Cardiac septum (tissue), 1 donor: ENCODE data around the gene LBH. TPM values are rescaled to one million over a fixed set of nuclear protein-coding genes. Genes with fewer than 3 reads are reported as not detected.

Experiments
- DNase-seq: peaks from one replicate; pipeline ENCODE4 v3.0.0-alpha.2; 2020; ENCODE audit warnings: low spot score
- intact Hi-C: fragments of 100-400 bp; cut with DNase I; formaldehyde crosslinking; loops from one replicate; pipeline ENCODE4 v1.14.0; 2022
- total RNA-seq: library from RNA; stranded (reverse); fragmentation: NEBNext Ultra II Directional; extraction: Animal tissue kit (Norgen Biotek cat#: 25700); gene quantifications from one replicate; pipeline ENCODE4 v1.2.1, GENCODE V29; 2021
- donor health status: DM: no; HTN: no; CAD: no.

Gene LBH
- total RNA-seq, 1 donor from 2014 or later: 208 TPM

DNA sequence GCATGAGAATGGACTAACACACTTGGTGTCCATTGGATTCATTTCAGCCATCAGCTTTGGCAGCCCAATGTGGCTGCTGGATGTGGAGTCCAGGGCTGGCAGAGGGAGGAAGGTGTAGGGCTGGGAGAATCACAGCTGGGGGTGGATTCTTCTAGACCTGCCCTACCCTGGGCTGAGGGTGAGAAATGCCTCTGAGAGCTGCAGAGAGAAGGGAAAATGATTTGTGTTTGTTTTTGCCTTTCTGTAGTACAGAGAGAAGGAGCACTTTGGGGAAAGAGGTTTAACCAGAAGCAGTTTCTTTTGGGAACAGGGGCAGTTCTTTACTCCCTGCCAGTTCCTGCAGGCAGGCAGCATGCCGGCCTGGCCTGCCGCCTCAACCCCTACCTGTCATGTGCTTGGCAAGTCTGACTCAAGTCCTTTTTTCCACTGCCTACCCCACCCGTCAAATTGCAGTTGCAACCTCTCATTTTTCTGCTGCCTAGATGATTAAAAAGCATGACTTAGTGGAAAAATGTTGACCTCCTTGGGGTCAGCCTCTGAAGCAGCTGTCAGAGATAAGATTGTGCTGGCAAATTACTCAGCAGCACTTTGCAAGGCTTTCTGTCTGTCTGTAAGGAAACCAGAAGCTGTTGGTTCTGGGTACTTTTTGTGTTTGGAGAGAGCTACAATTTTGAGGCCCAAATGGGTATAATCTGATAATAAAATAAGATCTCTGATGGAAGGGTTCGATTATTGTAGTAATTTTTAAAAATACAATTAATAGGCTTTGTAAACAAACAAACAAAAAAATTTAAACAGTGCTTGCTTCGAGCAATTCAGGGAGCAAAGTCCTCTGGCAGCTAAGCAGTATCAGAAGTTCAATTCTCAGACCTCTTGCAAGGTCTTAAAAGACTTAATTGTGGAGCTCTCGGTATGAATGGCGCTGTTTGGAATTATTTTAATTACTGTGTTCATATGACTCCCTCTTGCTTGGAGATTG, 21.7 kb downstream of the LBH start:
- peak; percentile 77 for DNase-seq
- intact Hi-C loops: no loop called here

- intact Hi-C loops: no loop called here
- DNase-seq: peak; percentile 47
Measured at GRCh38 chr2:30253873-30254684, 22.7 kb downstream of the LBH start.

- intact Hi-C loops: no loop called here
- no peak for DNase-seq
Measured at GRCh38 chr2:30254685-30255001, 23.3 kb downstream of the LBH start.

DNA sequence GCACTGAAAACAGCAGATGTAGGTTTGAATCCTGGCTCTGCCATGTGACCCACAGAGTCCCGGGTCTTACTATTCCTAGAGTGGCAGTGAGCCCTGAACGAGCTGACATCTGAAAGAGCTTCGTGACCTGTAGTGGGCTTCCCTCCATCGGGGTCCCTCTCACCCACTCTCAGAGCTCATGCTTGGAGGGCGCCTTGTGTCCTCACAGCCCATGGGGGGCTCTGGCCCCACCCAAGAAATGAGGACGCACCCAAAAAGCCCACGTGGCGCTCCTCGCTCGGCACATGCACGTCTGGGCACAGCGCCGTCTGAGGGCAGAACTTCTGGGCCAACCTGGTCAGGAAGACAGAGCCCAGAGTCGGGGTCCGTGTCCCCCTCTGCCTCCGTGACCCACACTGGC, 23.7 kb downstream of the LBH start:
- intact Hi-C loops: no loop called here
- no peak for DNase-seq

DNA sequence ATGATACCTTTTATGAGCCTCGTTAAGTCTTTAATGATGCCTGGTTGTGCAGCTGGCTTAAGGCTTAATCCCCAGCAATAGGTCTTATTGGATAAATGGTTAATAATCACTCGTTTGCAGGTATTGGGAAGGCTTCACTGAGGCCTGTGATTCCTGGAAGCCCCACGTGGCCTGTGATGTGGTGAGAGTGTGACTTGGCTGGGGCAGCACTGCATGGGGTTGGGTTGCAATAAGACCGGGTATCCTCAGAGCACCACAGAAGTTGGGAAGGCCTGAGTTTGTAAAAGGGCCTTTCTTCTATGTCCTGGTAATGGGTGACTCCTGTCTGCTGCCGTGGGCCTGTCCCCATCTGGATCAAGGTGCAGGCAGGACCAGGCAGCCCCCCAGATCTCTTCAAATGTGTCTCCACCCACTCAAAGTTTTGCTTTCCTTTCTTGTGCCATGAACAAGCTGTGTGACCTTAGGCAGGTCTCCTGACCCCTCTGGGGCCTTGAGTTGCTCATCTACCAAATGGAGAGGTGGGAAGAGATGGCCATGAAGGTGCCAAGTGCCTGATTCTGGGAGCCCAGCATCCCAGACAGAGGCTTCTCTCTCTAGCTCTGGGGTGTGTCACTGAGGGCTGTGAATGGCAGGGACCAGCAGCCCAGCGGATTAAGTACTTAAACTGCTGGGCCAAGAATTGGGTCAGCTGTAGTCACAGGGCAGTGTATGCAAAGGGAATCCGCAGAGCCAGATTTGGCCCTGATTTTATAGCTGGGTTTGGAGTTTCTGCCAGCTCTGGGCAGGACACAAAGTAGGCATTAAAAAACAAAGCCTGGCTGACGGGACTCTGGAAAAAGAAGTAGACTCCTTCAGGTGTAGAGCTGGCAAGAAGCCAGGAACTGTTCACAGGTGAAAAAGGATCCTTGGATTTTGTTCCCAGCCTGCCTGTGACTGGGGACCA, 24.4 kb downstream of the LBH start:
- intact Hi-C loops: no loop called here
- DNase-seq: peak; percentile 51

- intact Hi-C loops: no loop called here
- DNase-seq: no peak
Measured at GRCh38 chr2:30257266-30258214, 26.2 kb downstream of the LBH start.

GRCh38 chr2:30259071-30259470, 27.7 kb downstream of the LBH start:
- DNase-seq: peak; percentile 43
- intact Hi-C loops: no loop called here

DNA sequence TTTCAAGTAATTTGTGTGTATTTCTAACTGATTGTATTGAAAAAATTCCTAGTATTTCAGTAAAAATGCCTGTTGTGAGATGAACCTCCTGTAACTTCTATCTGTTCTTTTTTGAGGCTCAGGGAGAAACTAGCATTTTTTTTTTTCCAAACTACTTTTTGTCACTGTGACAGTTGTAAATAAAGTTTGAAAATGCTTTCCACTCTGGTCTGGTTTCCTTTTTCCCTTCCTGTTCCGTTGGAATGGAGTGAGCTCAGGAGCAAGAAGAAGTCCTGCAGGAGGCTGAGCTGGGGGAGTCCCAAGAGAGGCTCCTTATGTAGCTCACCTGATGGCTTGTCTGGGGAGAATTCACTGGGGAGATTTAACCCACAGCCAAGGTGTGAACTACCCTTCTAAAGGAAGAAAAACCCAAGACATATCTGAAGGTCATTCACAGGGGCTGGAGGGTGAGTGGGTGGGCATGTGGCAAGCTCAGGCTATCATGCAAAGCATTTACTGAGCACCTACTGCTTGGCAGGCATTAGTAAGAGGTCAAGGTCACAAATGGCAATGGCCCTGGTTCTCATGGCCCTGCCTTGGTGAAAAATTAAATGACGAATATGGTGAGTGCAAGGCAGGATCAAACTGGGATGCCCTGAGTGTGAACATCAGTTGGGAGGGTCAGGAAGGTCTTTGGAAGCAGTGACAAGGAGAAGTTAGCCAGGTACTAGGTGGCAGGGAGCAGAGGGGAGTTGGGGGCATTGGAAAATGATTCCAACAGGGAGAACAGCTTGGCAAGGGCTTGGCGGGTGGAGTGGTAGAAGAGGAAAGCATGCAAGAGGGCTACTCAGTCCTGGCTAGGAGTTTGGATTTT, 28.7 kb downstream of the LBH start:
- peak; percentile 15 for DNase-seq
- intact Hi-C loops: no loop called here

- DNase-seq: no peak
- intact Hi-C loops: no loop called here
Measured at GRCh38 chr2:30260941-30261340, 29.6 kb downstream of the LBH start.

DNA sequence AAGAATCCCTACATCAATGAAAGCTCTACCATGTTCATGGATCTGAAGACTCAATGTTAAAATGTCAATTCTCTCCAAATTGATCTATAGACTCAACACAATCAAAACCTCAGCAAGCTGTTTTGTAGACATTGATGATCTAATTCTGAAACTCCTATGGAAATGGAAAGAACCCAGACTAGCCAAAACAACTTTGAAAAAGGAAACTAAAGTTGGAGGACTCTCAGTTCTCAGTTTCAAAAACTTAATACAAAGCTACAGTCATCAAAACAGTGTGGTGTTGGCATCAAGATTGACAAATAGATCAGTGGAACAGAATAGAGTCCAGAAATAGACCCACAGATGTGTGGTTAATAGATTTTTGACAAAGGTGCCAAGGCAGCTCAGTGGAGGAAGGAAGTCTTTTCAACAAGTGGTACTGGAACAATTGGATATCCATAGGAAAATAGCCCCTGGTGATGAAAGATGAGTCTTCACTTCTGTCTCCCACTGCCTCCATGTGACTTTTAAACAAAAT, 30.4 kb downstream of the LBH start:
- intact Hi-C loops: no loop called here
- DNase-seq: no peak

- intact Hi-C loops: no loop called here
- DNase-seq: peak; percentile 33
Measured at GRCh38 chr2:30262716-30263309, 31.5 kb downstream of the LBH start.

DNA sequence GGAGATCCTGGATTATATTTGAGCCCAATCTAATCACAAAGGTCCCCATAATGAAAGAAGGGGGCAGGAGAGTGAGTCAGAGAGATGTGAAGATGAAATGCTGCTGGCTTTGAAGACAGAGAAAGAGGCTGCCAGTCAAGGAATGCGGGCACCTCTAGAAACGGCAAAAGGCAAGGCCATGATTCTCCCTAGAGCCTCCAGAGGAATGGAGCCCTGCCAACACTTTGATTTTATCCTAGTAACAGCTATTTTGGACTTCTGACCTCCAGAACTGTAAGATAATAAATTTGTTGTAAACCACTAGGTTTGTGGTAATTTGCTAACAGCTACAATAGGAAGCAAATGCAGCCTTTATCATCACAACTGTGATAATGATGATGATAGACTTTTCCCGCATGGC, 32.9 kb downstream of the LBH start:
- DNase-seq: peak; percentile 49
- intact Hi-C loops: no loop called here

DNA sequence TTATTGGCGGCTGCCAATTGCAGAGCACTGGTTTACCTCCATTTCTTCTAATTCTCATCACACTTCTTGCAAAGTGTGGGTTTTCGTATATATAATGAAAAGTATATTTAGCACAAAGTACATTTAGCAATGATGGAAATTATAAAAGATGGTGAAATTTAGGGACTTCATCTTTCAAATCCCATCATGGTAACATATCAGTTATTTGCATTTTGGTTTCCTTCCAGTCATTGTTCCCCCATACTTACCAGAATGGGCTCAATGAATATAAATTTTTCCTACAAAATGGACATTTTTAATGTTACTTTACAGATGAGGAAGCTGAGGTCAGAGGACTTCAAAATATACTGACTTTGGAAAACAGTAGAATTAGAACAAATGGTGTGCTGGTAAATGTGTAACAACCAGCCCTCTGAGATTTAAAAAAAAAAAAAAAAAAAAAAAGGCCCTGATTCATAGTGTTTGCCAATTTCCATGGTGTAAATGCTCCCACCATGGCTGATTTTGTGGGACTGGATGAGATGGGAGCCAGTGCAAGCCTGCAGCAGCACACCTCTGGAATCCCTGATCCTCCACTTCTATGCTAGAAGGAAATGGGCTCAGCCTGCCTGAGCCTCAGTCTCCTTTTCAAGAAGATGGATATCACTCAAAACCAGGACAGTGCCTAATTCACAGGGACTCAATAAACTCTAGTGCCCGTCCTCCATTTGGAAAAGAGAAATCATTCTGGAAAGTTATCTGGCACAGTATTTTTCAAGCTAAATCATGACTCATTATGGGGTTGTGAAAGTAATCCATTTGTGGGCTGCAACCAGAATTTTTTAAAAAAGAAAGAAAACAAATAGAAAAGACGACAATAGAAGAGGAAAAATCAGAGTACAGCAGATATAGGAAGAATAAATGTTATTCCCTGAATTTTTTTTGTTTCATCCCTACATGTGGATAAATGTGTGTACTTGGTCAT, 34.0 kb downstream of the LBH start:
- intact Hi-C loops: no loop called here
- no peak for DNase-seq

- intact Hi-C loops: no loop called here
Measured at GRCh38 chr2:30266051-30266621, 34.8 kb downstream of the LBH start.

DNA sequence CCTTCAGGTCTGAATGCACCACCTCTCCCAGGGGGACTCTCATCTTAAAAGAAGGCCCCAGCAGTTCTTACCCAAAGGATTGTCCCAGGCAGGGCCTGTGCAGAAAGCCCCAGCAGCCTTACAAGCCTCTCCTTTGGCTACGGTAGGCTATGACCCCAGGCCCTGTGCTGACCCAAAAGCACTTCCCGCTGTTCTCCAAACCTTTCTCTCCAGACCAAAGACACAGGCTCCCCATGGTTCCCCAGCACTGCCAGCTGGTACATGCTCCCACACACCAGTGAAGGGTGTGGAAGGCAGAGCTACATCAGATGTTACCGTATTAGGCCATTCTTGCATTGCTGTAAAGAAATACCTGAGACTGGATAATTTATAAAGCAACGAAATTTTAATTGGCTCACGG, 35.4 kb downstream of the LBH start:
- DNase-seq: no peak
- intact Hi-C loops: no loop called here

More at GRCh38 chr2:30266051-30266621, 34.8 kb downstream of the LBH start:
- no peak for DNase-seq
